Vagina (tissue), 2 donors: ENCODE data around the gene ZNHIT3. TPM values are rescaled to one million over a fixed set of nuclear protein-coding genes. Genes with fewer than 3 reads are reported as not detected.
A peak's percentile ranks its signal among the peaks of the same experiment; 100 is the strongest.

Experiments
- DNase-seq, 2 donors: peaks; one replicate each; pipeline ENCODE4 v3.0.0-alpha.2; 2017; ENCODE audit errors: extremely low spot score in 2 of 2
- H3K27ac ChIP-seq: fragments of 200-600 bp; sonication (generic); one replicate; pipeline ENCODE4 v1.5.1; 2019
- H3K27me3 ChIP-seq: fragments of 200-600 bp; sonication (generic); one replicate; pipeline ENCODE4 v1.5.1; 2019
- H3K36me3 ChIP-seq, 2 donors: fragments of 200-600 bp; sonication (generic); one replicate each; pipeline ENCODE4 v1.5.1; 2017 to 2019
- H3K4me1 ChIP-seq: fragments of 200-600 bp; sonication (generic); one replicate; pipeline ENCODE4 v1.5.1; 2019
- H3K4me3 ChIP-seq, 2 donors: fragments of 200-600 bp; sonication (generic); 1 replicate in 1 of 2; 2 replicates in 1 of 2; pipeline ENCODE4 v1.5.1; 2016 to 2019
- H3K9me3 ChIP-seq: fragments of 200-600 bp; sonication (generic); one replicate; pipeline ENCODE4 v1.5.1; 2019
- POLR2A ChIP-seq, 2 donors: fragments of 450-650 bp; IDR thresholded peaks; one replicate each; pipeline ENCODE4 v1.6.1; 2017; ENCODE audit warnings: antibody characterized with exemption in 2 of 2, mild to moderate bottlenecking in 2 of 2, moderate library complexity in 2 of 2
- POLR2AphosphoS5 ChIP-seq, 2 donors: sonication (generic); formaldehyde crosslinking; IDR thresholded peaks; one replicate each; pipeline ENCODE4 v1.9.0; 2017; ENCODE audit warnings: antibody characterized with exemption in 2 of 2, mild to moderate bottlenecking in 2 of 2, low read depth in 1 of 2; ENCODE audit not compliant: insufficient read depth in 1 of 2
- intact Hi-C: fragments of 100-400 bp; cut with DNase I; formaldehyde crosslinking; loops from one replicate; pipeline ENCODE4 v1.15.1; 2023
- total RNA-seq: library from RNA; depleted of rRNA; stranded (reverse); fragments of >200 nt; gene quantifications from one replicate; pipeline ENCODE4 v1.2.3, GENCODE V29; 2016
- TF ChIP-seq, protein P1 (sequence below), 3 experiments: fragments of 450-650 bp in 2 of 3; fragments of 200-600 bp in 1 of 3; sonication (generic) in 1 of 3; IDR thresholded peaks; one replicate each; pipeline ENCODE4 v1.5.1; 2017 to 2019; ENCODE audit warnings: antibody characterized with exemption in 3 of 3, mild to moderate bottlenecking in 2 of 3, moderate library complexity in 2 of 3

ZNHIT3 gene
- total RNA-seq, 1 donor from 2014 or later = 13.5 TPM

DNA sequence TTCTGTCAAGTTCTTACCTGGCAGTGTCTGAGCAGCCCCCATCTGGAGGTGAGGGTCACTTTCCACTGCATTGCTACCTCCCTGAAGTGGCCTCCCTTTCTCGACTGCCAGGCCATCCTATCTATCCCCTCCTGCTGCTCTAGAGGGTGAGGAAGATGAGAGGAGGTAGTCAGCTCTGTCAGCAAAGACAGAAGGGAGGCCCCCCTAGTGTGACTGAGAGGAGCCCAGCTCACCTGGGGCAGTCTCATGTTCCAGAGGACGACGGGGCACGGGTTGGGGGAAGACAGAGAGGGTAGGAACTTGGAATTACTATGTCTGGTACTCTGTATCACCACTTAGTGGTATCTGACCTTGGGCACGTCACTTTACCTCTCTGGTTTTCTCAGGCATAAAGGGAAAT, 26.2 kb downstream of the ZNHIT3 start:
- DNase-seq = no peak
- Histone ChIP-seq H3K9me3 (no peaks in the 10 kb centered on the region), H3K27ac (no peak overlapping the region), H3K36me3 (peaks cover 0 to 6% of the 10 kb centered on the region in 2 donors), H3K4me3 (no peak overlapping the region), H3K4me1 (no peaks in the 10 kb centered on the region), H3K27me3 (no peaks in the 10 kb centered on the region)
- intact Hi-C loops = no loop called here
- TF ChIP-seq POLR2A (IDR thresholded peaks at IDR 0.05) (no peak), POLR2AphosphoS5 (IDR thresholded peaks at IDR 0.05; ENCODE audit: insufficient read depth in 1 of 2, low read depth in 1 of 2) (no peak)
- TF ChIP-seq, protein P1, sequence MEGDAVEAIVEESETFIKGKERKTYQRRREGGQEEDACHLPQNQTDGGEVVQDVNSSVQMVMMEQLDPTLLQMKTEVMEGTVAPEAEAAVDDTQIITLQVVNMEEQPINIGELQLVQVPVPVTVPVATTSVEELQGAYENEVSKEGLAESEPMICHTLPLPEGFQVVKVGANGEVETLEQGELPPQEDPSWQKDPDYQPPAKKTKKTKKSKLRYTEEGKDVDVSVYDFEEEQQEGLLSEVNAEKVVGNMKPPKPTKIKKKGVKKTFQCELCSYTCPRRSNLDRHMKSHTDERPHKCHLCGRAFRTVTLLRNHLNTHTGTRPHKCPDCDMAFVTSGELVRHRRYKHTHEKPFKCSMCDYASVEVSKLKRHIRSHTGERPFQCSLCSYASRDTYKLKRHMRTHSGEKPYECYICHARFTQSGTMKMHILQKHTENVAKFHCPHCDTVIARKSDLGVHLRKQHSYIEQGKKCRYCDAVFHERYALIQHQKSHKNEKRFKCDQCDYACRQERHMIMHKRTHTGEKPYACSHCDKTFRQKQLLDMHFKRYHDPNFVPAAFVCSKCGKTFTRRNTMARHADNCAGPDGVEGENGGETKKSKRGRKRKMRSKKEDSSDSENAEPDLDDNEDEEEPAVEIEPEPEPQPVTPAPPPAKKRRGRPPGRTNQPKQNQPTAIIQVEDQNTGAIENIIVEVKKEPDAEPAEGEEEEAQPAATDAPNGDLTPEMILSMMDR (IDR thresholded peaks at IDR 0.05) = no peak

DNA sequence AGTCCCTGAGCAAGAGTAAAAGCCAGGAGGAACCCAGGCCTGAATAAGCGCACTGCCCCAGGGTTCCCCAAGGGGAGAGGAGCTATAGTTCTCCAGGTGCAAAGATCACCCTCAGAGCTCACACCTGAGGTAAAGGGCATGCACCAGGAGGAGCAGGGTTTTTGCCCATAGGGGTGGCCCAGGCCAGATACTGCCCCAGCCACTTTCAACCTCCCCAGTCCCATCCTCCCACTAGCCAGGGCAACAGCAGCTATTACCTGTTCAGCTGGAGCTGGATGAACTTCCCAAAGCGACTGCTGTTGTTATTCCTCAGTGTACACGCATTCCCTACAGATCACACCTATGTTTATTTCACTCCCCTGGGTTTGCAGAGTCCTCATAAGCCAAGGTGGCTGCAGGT, 28.4 kb downstream of the ZNHIT3 start:
- Histone ChIP-seq H3K27me3 (no peaks in the 10 kb centered on the region), H3K4me1 (no peaks in the 10 kb centered on the region), H3K9me3 (no peaks in the 10 kb centered on the region), H3K27ac (no peak overlapping the region), H3K4me3 (no peak overlapping the region), H3K36me3 (peaks cover 0 to 6% of the 10 kb centered on the region in 2 donors)
- DNase-seq = peak in 1 of 2 donors; percentile 55
- intact Hi-C loops = no loop called here
- TF ChIP-seq POLR2AphosphoS5 (IDR thresholded peaks at IDR 0.05; ENCODE audit: insufficient read depth in 1 of 2, low read depth in 1 of 2) (no peak), POLR2A (IDR thresholded peaks at IDR 0.05) (no peak)
- TF ChIP-seq, protein P1 (IDR thresholded peaks at IDR 0.05) = no peak

DNA sequence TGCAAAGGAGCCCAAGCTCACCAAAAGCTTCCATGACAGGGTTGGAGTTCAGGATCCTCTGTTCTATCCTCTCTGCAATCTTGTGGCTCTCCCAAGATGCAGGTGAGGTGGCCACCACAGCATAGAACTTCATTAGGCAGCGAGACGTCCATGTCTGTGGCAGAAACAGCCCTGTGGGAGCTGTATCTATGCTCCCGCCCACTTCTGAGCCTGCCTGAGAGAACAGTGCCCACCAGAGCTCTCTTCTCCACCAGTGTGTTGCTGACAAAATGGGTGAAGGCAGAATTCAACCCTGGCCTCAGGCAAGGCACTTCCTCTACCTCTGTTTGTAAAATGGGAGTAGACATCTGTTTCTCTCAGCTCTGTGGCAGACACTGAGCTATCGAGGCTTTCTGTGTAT, 29.4 kb downstream of the ZNHIT3 start:
- Histone ChIP-seq H3K27ac (no peak overlapping the region), H3K27me3 (no peaks in the 10 kb centered on the region), H3K4me1 (no peaks in the 10 kb centered on the region), H3K36me3 (peaks cover 0 to 6% of the 10 kb centered on the region in 2 donors), H3K4me3 (no peak overlapping the region), H3K9me3 (no peaks in the 10 kb centered on the region)
- intact Hi-C loops = no loop called here
- TF ChIP-seq POLR2A (IDR thresholded peaks at IDR 0.05) (no peak), POLR2AphosphoS5 (IDR thresholded peaks at IDR 0.05; ENCODE audit: insufficient read depth in 1 of 2, low read depth in 1 of 2) (no peak)
- TF ChIP-seq, protein P1 (IDR thresholded peaks at IDR 0.05) = no peak
- DNase-seq = peak in 1 of 2 donors; percentile 67

DNA sequence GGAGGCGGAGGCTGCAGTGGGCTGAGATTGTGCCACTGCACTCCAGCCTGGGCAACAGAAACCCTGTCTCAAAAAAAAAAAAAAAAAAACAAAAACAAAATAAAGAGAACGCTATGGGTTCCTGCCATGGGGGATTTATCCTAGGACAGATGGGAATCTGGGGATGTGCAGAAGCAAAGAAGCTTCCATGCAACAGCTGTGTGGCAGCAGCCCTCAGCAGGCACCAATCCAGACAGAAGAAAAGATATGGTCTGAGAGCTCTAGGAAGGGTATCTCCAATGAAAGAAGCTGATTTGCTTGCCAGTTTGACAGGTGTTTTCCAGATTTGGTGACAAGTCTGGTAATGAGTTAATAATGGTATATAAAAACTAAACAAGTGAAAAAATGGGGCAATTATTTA, 36.6 kb downstream of the ZNHIT3 start:
- no peak overlapping the region for H3K4me3 ChIP-seq
- no peak for DNase-seq
- intact Hi-C loops = no loop called here
- H3K4me1 ChIP-seq = no peaks in the 10 kb centered on the region
- no peaks in the 10 kb centered on the region for H3K9me3 ChIP-seq
- TF ChIP-seq, protein P1 (IDR thresholded peaks at IDR 0.05) = no peak
- TF ChIP-seq POLR2AphosphoS5 (IDR thresholded peaks at IDR 0.05; ENCODE audit: insufficient read depth in 1 of 2, low read depth in 1 of 2) = no peak
- no peak for TF ChIP-seq POLR2A (IDR thresholded peaks at IDR 0.05)
- H3K27ac ChIP-seq = no peak overlapping the region
- H3K36me3 ChIP-seq = peaks cover 0 to 44% of the 10 kb centered on the region in 2 donors
- no peaks in the 10 kb centered on the region for H3K27me3 ChIP-seq

DNA sequence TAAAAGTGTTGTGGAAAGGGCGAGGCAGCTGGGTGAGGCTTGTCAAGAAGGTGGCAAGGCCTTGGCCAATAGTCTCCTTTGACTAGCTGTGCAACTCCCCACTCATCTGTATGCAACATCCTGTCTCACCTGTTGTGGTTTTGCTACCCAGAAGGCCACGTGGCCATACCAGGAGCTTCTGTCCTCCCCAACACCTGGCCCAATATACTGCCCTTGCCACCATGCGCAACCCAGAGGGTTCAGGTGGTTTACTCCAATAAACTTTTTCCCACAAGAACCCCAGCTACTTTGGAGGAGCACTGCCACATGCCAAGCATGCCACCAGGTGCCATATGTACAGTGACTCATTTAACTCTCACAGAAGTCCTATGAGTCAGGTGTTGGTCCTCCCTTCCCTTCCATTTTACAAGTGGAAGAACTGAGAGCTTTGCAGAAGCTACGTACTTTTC, 38.0 kb downstream of the ZNHIT3 start:
- no peaks in the 10 kb centered on the region for H3K9me3 ChIP-seq
- H3K36me3 ChIP-seq = peaks cover 0 to 55% of the 10 kb centered on the region in 2 donors
- no peaks in the 10 kb centered on the region for H3K27me3 ChIP-seq
- TF ChIP-seq POLR2A (IDR thresholded peaks at IDR 0.05) (no peak), POLR2AphosphoS5 (IDR thresholded peaks at IDR 0.05; ENCODE audit: insufficient read depth in 1 of 2, low read depth in 1 of 2) (no peak)
- TF ChIP-seq, protein P1 (IDR thresholded peaks at IDR 0.05) = no peak
- no peak overlapping the region for H3K27ac ChIP-seq
- no peak overlapping the region for H3K4me3 ChIP-seq
- no peak for DNase-seq
- no peaks in the 10 kb centered on the region for H3K4me1 ChIP-seq
- intact Hi-C loops = no loop called here
